Measurements from ENCODE around the gene KLF9.

DNA sequence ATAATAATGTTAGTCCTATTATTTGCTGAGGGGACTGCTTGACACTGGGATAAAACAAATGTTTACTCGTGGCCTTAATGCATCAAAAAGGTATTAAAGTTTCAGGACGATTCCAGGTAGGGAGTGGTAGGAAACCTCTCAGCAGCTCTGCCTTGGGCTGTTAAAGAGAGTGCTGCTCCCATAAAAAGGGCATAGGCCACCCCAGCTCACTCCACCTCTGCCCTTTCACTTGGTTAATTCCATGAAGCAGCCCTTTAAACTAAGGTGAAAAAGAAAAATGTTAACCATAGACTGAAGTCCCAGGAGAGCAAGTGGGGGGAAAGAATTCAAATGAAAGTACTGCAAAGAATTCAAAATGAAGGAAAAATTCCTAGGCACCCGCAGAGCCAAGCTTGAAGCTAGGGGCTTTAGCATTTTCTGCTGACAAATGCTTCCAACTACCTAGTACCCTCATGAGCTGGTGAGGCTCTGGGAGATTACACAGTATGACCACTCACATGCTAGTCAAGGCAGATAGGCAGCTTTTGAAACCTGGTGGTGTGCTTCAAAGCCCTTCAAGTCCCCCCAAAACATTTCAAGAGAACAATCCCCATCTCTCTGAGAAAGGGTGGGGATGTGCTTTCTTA is 8.5 kb downstream of the KLF9 start:
- TF ChIP-seq, protein P1, sequence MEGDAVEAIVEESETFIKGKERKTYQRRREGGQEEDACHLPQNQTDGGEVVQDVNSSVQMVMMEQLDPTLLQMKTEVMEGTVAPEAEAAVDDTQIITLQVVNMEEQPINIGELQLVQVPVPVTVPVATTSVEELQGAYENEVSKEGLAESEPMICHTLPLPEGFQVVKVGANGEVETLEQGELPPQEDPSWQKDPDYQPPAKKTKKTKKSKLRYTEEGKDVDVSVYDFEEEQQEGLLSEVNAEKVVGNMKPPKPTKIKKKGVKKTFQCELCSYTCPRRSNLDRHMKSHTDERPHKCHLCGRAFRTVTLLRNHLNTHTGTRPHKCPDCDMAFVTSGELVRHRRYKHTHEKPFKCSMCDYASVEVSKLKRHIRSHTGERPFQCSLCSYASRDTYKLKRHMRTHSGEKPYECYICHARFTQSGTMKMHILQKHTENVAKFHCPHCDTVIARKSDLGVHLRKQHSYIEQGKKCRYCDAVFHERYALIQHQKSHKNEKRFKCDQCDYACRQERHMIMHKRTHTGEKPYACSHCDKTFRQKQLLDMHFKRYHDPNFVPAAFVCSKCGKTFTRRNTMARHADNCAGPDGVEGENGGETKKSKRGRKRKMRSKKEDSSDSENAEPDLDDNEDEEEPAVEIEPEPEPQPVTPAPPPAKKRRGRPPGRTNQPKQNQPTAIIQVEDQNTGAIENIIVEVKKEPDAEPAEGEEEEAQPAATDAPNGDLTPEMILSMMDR (IDR thresholded peaks at IDR 0.05): no peak
- TF ChIP-seq POLR2AphosphoS5 (IDR thresholded peaks at IDR 0.05; ENCODE audit: insufficient read depth in 1 of 2, low read depth in 1 of 2) (no peak), POLR2A (IDR thresholded peaks at IDR 0.05) (no peak)

Measured in vagina (tissue), 2 donors.